Mucosa of descending colon (tissue), 3 donors: Measurements from ENCODE around the gene EVA1A. TPM values are rescaled to one million over a fixed set of nuclear protein-coding genes. Genes with fewer than 3 reads are reported as not detected.
A peak's percentile ranks its signal among the peaks of the same experiment; 100 is the strongest.

ENCODE experiments used
- ATAC-seq: fragments of 200-7000 bp; cut with Tn5 transposase; one replicate; pipeline ENCODE4 v1.9.1; 2020; ENCODE audit warnings: mild to moderate bottlenecking, moderate library complexity
- DNase-seq, 3 donors: peaks; one replicate each; pipeline ENCODE4 v3.0.0-alpha.2; 2020
- H3K36me3 ChIP-seq: fragments of 200-600 bp; one replicate; pipeline ENCODE4 v1.8.0; 2021; ENCODE audit warnings: low read depth, mild to moderate bottlenecking
- H3K4me1 ChIP-seq: fragments of 200-600 bp; one replicate; pipeline ENCODE4 v1.8.0; 2021; ENCODE audit warnings: low read depth, mild to moderate bottlenecking
- H3K4me3 ChIP-seq: fragments of 200-600 bp; one replicate; pipeline ENCODE4 v1.8.0; 2021; ENCODE audit warnings: mild to moderate bottlenecking
- H3K9me3 ChIP-seq: fragments of 200-600 bp; one replicate; pipeline ENCODE4 v1.8.0; 2021; ENCODE audit warnings: mild to moderate bottlenecking
- CTCF ChIP-seq: fragments of 200-600 bp; IDR thresholded peaks from one replicate; pipeline ENCODE4 v1.8.0; 2022; ENCODE audit warnings: antibody characterized with exemption, mild to moderate bottlenecking
- intact Hi-C, 2 donors: fragments of 100-400 bp; cut with DNase I in 1 of 2; cut with micrococcal nuclease in 1 of 2; formaldehyde crosslinking; loops; one replicate each; pipeline versions ENCODE4 v1.11.0 to v1.11.1; 2022; cut with DNase I, micrococcal nuclease
- total RNA-seq, 3 donors: library from RNA; stranded (reverse); fragmentation: NEBNext Ultra II Directional in 2 of 3; extraction: Animal tissue kit (Norgen Biotek cat#: 25700) in 2 of 3; gene quantifications; one replicate each; pipeline versions ENCODE4 v1.2.1 to v1.2.4, GENCODE V29; 2021 to 2023
- donor health status: DM: no; HTN: no; CAD: no; lungs with moderate emphysema.
- donor health status: DM: no; HTN: no; CAD: no.
- donor health status: DM: no; HTN: yes; CAD: no.

The EVA1A gene
- total RNA-seq, 3 donors from 2014 or later, result 0.72 to 1.3 TPM; not detected in 1

DNA sequence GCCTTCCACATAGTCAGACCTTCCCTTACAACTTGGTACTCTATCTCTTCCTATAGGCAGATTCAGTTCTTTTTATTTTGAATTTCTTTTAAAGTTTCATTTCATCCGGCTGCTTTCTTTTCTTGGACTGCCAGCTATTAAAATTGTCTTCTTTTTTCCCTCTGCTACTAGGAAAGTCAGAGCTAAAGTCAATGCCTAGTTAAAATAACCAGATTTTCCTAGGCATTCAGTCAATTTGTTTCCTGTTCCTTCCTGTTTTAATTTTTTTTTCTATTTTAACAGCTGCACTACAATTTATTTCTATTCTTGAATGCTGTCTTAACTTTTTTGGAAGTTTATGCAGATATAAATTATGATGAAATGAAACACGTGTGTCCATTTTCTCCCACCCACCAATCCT is 84.8 kb downstream of the EVA1A start:
- intact Hi-C loops, result no loop called here
- no peak for ATAC-seq
- Histone ChIP-seq H3K9me3 (no peaks in the 10 kb centered on the region), H3K4me1 (no peaks in the 10 kb centered on the region), H3K36me3 (no peaks in the 10 kb centered on the region), H3K4me3 (no peak overlapping the region)
- DNase-seq, result no peak
- TF ChIP-seq CTCF, result no peak

DNA sequence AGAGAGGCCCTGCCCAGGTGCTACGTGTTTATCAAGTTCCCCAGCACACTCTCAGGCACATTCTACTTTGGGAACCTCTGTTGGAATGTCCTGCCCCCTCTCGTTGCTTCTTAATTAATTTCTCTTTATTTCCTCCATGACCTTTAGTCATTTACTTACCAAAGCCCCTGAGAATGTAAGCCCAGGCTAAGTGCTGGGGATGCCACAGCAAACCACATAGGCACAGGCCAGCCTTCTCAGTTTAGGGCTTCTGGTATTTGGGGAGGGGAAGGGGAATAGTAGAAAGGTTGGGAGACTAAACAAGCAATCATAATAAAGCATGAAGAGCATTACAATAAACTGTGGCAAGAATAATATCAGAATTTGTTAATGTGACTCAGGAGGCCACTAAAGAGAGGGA is 85.7 kb downstream of the EVA1A start:
- ATAC-seq (no peak), DNase-seq (no peak)
- no peak for TF ChIP-seq CTCF
- no peak overlapping the region for H3K4me3 ChIP-seq
- no peaks in the 10 kb centered on the region for H3K36me3 ChIP-seq
- H3K9me3 ChIP-seq, result no peaks in the 10 kb centered on the region
- no peaks in the 10 kb centered on the region for H3K4me1 ChIP-seq
- intact Hi-C loops, result no loop called here

DNA sequence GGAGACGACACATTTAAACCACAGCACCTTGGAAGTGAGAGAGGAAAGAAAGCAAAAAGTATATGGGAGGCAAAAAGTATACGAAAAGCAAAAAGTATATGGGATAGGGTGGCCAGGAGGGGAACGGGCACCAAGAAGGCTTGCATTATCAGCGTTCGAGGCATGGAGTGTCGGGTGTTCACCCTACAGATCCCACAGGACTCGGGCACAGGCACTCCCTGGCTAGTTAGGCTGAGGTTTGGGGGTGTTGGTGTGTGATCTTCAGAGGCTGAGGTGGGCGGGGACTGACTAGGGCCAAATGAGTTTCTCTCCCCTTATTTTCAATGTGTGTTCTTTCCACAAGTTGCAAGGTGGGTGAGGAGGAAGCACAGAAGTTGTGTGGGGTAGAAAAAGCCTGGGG is 86.6 kb downstream of the EVA1A start:
- intact Hi-C loops, result no loop called here
- H3K36me3 ChIP-seq, result no peaks in the 10 kb centered on the region
- no peaks in the 10 kb centered on the region for H3K4me1 ChIP-seq
- TF ChIP-seq CTCF, result no peak
- H3K4me3 ChIP-seq, result no peak overlapping the region
- ATAC-seq (no peak), DNase-seq (no peak)
- no peaks in the 10 kb centered on the region for H3K9me3 ChIP-seq

- H3K4me3 ChIP-seq, result no peak overlapping the region
- DNase-seq (peak in 2 of 3 donors; percentile 21 to 53), ATAC-seq (no peak)
- TF ChIP-seq CTCF, result no peak
- no peaks in the 10 kb centered on the region for H3K4me1 ChIP-seq
- intact Hi-C loops, result no loop called here
- H3K9me3 ChIP-seq, result no peaks in the 10 kb centered on the region
- no peaks in the 10 kb centered on the region for H3K36me3 ChIP-seq
Measured at GRCh38 chr2:75466708-75467311, 93.9 kb downstream of the EVA1A start.

DNA sequence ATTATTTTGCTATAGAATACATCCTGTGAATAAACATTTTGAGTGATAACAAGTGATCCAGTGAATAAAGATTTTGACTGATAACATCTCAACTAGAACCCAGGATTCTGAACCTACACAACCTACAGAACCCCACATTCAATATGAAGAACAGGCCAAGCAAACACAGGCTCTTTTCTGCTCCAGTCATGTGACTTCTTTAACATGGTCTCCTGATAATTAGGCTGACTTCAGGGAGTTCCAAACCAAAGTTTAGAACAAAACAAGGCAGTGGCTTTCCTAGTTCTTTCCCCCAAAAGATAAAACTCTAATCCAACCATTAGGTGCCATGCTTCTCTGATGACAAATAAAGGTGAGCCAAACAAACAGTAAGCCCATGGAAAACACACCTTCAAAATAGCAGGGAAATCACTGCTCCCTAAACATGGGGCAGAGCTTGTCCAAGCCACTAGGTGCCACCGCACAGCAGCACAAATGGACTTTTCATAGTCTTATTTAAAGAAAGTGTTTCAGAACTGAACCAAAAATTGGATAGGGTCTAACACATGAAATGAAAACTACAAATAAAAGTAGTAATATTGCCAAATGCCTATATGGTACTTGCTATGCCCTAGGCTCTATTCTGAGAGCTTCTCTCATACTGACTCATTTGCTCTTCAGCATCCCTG is 95.3 kb downstream of the EVA1A start:
- ATAC-seq (no peak), DNase-seq (no peak)

More for the DNA sequence above, 95.3 kb downstream of the EVA1A start:
- Histone ChIP-seq H3K4me1 (no peaks in the 10 kb centered on the region), H3K36me3 (no peaks in the 10 kb centered on the region), H3K9me3 (no peaks in the 10 kb centered on the region), H3K4me3 (no peak overlapping the region)
- no peak for TF ChIP-seq CTCF
- intact Hi-C loops, result no loop called here
